Neural cell (in vitro differentiated cells): ENCODE data around the gene ALK. TPM values are rescaled to one million over a fixed set of nuclear protein-coding genes. Genes with fewer than 3 reads are reported as not detected.

Experiments used
- H2AFZ ChIP-seq: fragments of 200-600, 300-800 bp; sonication (generic), shearing (Covaris generic); 2 replicates; pipeline ENCODE4 v1.6.0; 2014; ENCODE audit warnings: low read depth, mild to moderate bottlenecking, antibody characterized with exemption, low read length, moderate library complexity
- H3F3A ChIP-seq: fragments of 200-600 bp; shearing (Covaris generic); 2 replicates; pipeline ENCODE4 v1.6.1; 2016; ENCODE audit warnings: mild to moderate bottlenecking, moderate library complexity, mixed read lengths, antibody characterized with exemption, low read length; ENCODE audit not compliant: insufficient read depth, poor library complexity, severe bottlenecking
- H3K27ac ChIP-seq: fragments of 200-600, 300-800 bp; sonication (generic), shearing (Covaris generic); 2 replicates; pipeline ENCODE4 v1.5.1; 2014; ENCODE audit warnings: mild to moderate bottlenecking, low read length, moderate library complexity
- H3K27me3 ChIP-seq: fragments of 300-800, 200-600 bp; sonication (generic), shearing (Covaris generic); 2 replicates; pipeline ENCODE4 v1.6.0; 2014; ENCODE audit warnings: mild to moderate bottlenecking, low read depth, low read length, moderate library complexity; ENCODE audit not compliant: insufficient read depth
- H3K36me3 ChIP-seq: fragments of 300-800, 200-600 bp; sonication (generic), shearing (Covaris generic); 2 replicates; pipeline ENCODE4 v1.5.1; 2014; ENCODE audit warnings: mild to moderate bottlenecking, antibody characterized with exemption, low read length, moderate library complexity; ENCODE audit not compliant: insufficient read depth
- H3K4me2 ChIP-seq: fragments of 300-800, 200-600 bp; sonication (generic), shearing (Covaris generic); 2 replicates; pipeline ENCODE4 v1.6.0; 2014; ENCODE audit warnings: mild to moderate bottlenecking, low read length
- H3K4me3 ChIP-seq: fragments of 300-800, 200-600 bp; sonication (generic), shearing (Covaris generic); 2 replicates; pipeline ENCODE4 v1.5.1; 2014; ENCODE audit warnings: mild to moderate bottlenecking, low read length, moderate library complexity
- H3K79me2 ChIP-seq: fragments of 200-600 bp; shearing (Covaris generic); replicated peaks from 2 replicates; pipeline ENCODE4 v1.6.0; 2014; ENCODE audit warnings: mild to moderate bottlenecking, low read length, moderate library complexity; ENCODE audit not compliant: insufficient read depth
- H3K9ac ChIP-seq: fragments of 300-800, 200-600 bp; sonication (generic), shearing (Covaris generic); 2 replicates; pipeline ENCODE4 v1.6.1; 2016; ENCODE audit warnings: mild to moderate bottlenecking, low read length, mixed read lengths
- H3K9me2 ChIP-seq: fragments of 200-600 bp; shearing (Covaris generic); 2 replicates; pipeline ENCODE4 v1.6.1; 2016; ENCODE audit warnings: mild to moderate bottlenecking, low read length, mixed read lengths; ENCODE audit not compliant: insufficient read depth
- H3K9me3 ChIP-seq: fragments of 200-600, 300-800 bp; sonication (generic), shearing (Covaris generic); 2 replicates; pipeline ENCODE4 v1.6.1; 2016; ENCODE audit warnings: mild to moderate bottlenecking, mixed run types, low read length, moderate library complexity, mixed read lengths
- H4K20me1 ChIP-seq: fragments of 200-600 bp; shearing (Covaris generic); 2 replicates; pipeline ENCODE4 v1.6.1; 2016; ENCODE audit warnings: mild to moderate bottlenecking, mixed run types; ENCODE audit not compliant: insufficient read depth
- CTCF ChIP-seq: fragments of 450-650 bp; IDR thresholded peaks from 2 replicates; pipeline ENCODE4 v1.5.1; 2014; ENCODE audit warnings: antibody characterized with exemption, mild to moderate bottlenecking, moderate library complexity; ENCODE audit not compliant: poor library complexity, severe bottlenecking
- EP300 ChIP-seq: fragments of 450-650 bp; conservative IDR thresholded peaks from 2 replicates; pipeline ENCODE4 v1.6.1; 2014; ENCODE audit warnings: antibody characterized with exemption, mild to moderate bottlenecking, moderate library complexity; ENCODE audit not compliant: poor library complexity, severe bottlenecking
- EZH2 ChIP-seq: fragments of 200-600, 300-800 bp; shearing (Covaris generic), sonication (generic); IDR thresholded peaks from 2 replicates; pipeline ENCODE4 v1.6.1; 2014; ENCODE audit warnings: antibody characterized with exemption, low read length, borderline replicate concordance, mild to moderate bottlenecking; ENCODE audit not compliant: insufficient read depth, poor library complexity, severe bottlenecking
- MXI1 ChIP-seq: fragments of 450-650 bp; conservative IDR thresholded peaks from 2 replicates; pipeline ENCODE4 v1.6.1; 2014; ENCODE audit warnings: antibody characterized with exemption, mild to moderate bottlenecking; ENCODE audit not compliant: poor library complexity, severe bottlenecking
- POLR2AphosphoS5 ChIP-seq: IDR thresholded peaks from 2 replicates; pipeline ENCODE4 v1.6.1; 2012
- RAD21 ChIP-seq: fragments of 450-650 bp; conservative IDR thresholded peaks from 2 replicates; pipeline ENCODE4 v1.6.1; 2014; ENCODE audit warnings: antibody characterized with exemption, mild to moderate bottlenecking, moderate library complexity
- REST ChIP-seq: IDR thresholded peaks from 2 replicates; pipeline ENCODE4 v1.6.1; 2012; ENCODE audit warnings: borderline replicate concordance
- SMC3 ChIP-seq: fragments of 450-650 bp; conservative IDR thresholded peaks from 2 replicates; pipeline ENCODE4 v1.6.1; 2014; ENCODE audit warnings: antibody characterized with exemption, mild to moderate bottlenecking, moderate library complexity; ENCODE audit not compliant: poor library complexity
- TAF1 ChIP-seq: IDR thresholded peaks from 2 replicates; pipeline ENCODE4 v1.6.1; 2012; ENCODE audit warnings: low read depth
- polyA plus RNA-seq: library from polyadenylated mRNA; depleted of rRNA; stranded (reverse); fragments of >200 nt; gene quantifications from 2 replicates; pipeline ENCODE4 v1.2.3, GENCODE V29; 2014

The ALK gene
- polyA plus RNA-seq, 1 donor from 2014 or later, result 7.1 TPM

- TF ChIP-seq EP300 (no peak), EZH2 (no peak), RAD21 (no peak), REST (no peak), CTCF (no peak), SMC3 (no peak), POLR2AphosphoS5 (no peak), TAF1 (no peak), MXI1 (no peak)
- no peak overlapping the region for H3K27ac ChIP-seq
- no peak overlapping the region for H3K4me2 ChIP-seq
- H3K4me3 ChIP-seq, result no peak overlapping the region
- H3K9me2 ChIP-seq, result no peaks in the 10 kb centered on the region
- no peaks in the 10 kb centered on the region for H3K9me3 ChIP-seq
- no peaks in the 10 kb centered on the region for H3K36me3 ChIP-seq
- no peaks in the 10 kb centered on the region for H4K20me1 ChIP-seq
- H3K79me2 ChIP-seq, result no peaks in the 10 kb centered on the region
- no peaks in the 10 kb centered on the region for H3K27me3 ChIP-seq
- H3F3A ChIP-seq, result no peaks in the 10 kb centered on the region
- H3K9ac ChIP-seq, result no peak overlapping the region
- H2AFZ ChIP-seq, result no peak overlapping the region
These were observed 56.4 kb downstream of the ALK start for GRCh38 chr2:29864988-29865387.

GRCh38 chr2:29855924-29856639 lies 65.3 kb downstream of the ALK start:
- no peak for TF ChIP-seq MXI1
- no peaks in the 10 kb centered on the region for H3K79me2 ChIP-seq
- H3K4me3 ChIP-seq, result no peak overlapping the region
- H3K27ac ChIP-seq, result no peak overlapping the region
- H3K9me2 ChIP-seq, result no peaks in the 10 kb centered on the region
- H3F3A ChIP-seq, result no peaks in the 10 kb centered on the region
- no peaks in the 10 kb centered on the region for H3K9me3 ChIP-seq
- H3K27me3 ChIP-seq, result no peaks in the 10 kb centered on the region
- H2AFZ ChIP-seq, result no peak overlapping the region
- H3K4me2 ChIP-seq, result no peak overlapping the region
- H4K20me1 ChIP-seq, result no peaks in the 10 kb centered on the region
- no peaks in the 10 kb centered on the region for H3K36me3 ChIP-seq
- H3K9ac ChIP-seq, result no peak overlapping the region
